Left ventricle myocardium inferior (tissue), 1 donor: Measurements from ENCODE around the gene MAML3. TPM values are rescaled to one million over a fixed set of nuclear protein-coding genes. Genes with fewer than 3 reads are reported as not detected.

Source experiments
- DNase-seq: peaks from one replicate; pipeline ENCODE4 v3.0.0-alpha.2; 2020
- H3K27ac ChIP-seq: fragments of 200-600 bp; replicated peaks from 2 replicates; pipeline ENCODE4 v1.8.0; 2021
- H3K27me3 ChIP-seq: fragments of 200-600 bp; 2 replicates; pipeline ENCODE4 v1.8.0; 2021; ENCODE audit warnings: low read depth
- H3K36me3 ChIP-seq: fragments of 200-600 bp; 2 replicates; pipeline ENCODE4 v1.8.0; 2021
- H3K4me1 ChIP-seq: fragments of 200-600 bp; 2 replicates; pipeline ENCODE4 v1.8.0; 2021
- H3K4me3 ChIP-seq: fragments of 200-600 bp; 2 replicates; pipeline ENCODE4 v1.8.0; 2021; ENCODE audit warnings: mild to moderate bottlenecking, moderate library complexity
- H3K9me3 ChIP-seq: fragments of 200-600 bp; replicated peaks from 2 replicates; pipeline ENCODE4 v1.8.0; 2021
- intact Hi-C: fragments of 100-400 bp; cut with micrococcal nuclease; formaldehyde crosslinking; loops from one replicate; pipeline ENCODE4 v1.11.0; 2022
- total RNA-seq: library from RNA; stranded (reverse); fragmentation: NEBNext Ultra II Directional; extraction: Animal tissue kit (Norgen Biotek cat#: 25700); gene quantifications from one replicate; pipeline ENCODE4 v1.2.1, GENCODE V29; 2021
- TF ChIP-seq, protein P1 (sequence below): fragments of 200-600 bp; IDR thresholded peaks from 2 replicates; pipeline ENCODE4 v1.8.0; 2021; ENCODE audit warnings: antibody characterized with exemption, mild to moderate bottlenecking, borderline replicate concordance
- donor health status: DM: no; HTN: yes; CAD: no; lungs with severe emphysema.

Gene MAML3
- total RNA-seq, 1 donor from 2014 or later, result 2.6 TPM

DNA sequence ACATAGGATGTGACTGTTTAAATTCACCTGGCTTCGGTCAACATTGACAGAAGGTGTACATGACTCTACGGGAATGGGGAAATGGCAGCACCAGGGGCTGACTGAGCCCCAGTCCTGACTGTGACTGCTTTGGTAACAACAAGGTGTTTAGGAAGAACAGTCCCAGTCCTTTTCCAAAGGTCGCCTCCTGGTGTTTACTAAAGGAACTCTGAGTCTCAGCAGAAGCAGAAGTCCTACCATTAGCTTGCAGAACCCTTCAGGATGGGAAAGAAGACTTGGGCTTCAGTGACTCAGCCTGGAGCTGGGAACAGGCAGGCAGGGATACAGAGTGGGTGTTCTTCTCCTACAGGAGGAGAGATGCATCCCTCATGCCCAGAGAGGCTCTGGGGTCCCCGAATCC lies 385.1 kb downstream of the MAML3 start:
- Histone ChIP-seq H3K36me3 (no peaks in the 10 kb centered on the region), H3K4me3 (no peak overlapping the region), H3K27ac (peak overlapping the region; percentile 9), H3K4me1 (peaks cover 44% of the 10 kb centered on the region), H3K9me3 (no peaks in the 10 kb centered on the region), H3K27me3 (no peaks in the 10 kb centered on the region)
- DNase-seq, result no peak
- intact Hi-C loops, result no loop called here
- TF ChIP-seq, protein P1, sequence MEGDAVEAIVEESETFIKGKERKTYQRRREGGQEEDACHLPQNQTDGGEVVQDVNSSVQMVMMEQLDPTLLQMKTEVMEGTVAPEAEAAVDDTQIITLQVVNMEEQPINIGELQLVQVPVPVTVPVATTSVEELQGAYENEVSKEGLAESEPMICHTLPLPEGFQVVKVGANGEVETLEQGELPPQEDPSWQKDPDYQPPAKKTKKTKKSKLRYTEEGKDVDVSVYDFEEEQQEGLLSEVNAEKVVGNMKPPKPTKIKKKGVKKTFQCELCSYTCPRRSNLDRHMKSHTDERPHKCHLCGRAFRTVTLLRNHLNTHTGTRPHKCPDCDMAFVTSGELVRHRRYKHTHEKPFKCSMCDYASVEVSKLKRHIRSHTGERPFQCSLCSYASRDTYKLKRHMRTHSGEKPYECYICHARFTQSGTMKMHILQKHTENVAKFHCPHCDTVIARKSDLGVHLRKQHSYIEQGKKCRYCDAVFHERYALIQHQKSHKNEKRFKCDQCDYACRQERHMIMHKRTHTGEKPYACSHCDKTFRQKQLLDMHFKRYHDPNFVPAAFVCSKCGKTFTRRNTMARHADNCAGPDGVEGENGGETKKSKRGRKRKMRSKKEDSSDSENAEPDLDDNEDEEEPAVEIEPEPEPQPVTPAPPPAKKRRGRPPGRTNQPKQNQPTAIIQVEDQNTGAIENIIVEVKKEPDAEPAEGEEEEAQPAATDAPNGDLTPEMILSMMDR, result peak; percentile 18

DNA sequence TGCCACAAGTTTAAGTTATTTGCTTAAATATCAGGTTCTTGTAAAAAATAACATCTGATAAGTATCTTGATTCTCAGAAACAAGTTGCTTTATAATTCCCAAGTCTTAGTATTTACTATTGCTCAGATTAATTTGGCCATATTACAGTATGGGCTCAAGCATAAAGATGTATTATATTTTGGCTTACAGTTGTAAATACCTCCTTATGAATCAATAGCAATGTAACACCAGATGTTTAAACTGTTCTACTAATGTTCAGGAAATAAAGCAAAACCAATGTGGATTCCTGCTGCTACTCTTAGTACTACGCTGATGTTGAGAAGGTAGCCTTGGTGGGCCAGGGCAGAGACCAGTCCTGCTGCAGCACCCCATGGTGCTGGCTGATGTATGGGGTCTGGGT lies 385.6 kb downstream of the MAML3 start:
- Histone ChIP-seq H3K9me3 (no peaks in the 10 kb centered on the region), H3K4me3 (no peak overlapping the region), H3K36me3 (no peaks in the 10 kb centered on the region), H3K27me3 (no peaks in the 10 kb centered on the region), H3K27ac (peak overlapping the region; percentile 9), H3K4me1 (peaks cover 44% of the 10 kb centered on the region)
- intact Hi-C loops, result no loop called here
- DNase-seq, result no peak
- TF ChIP-seq, protein P1, result no peak

DNA sequence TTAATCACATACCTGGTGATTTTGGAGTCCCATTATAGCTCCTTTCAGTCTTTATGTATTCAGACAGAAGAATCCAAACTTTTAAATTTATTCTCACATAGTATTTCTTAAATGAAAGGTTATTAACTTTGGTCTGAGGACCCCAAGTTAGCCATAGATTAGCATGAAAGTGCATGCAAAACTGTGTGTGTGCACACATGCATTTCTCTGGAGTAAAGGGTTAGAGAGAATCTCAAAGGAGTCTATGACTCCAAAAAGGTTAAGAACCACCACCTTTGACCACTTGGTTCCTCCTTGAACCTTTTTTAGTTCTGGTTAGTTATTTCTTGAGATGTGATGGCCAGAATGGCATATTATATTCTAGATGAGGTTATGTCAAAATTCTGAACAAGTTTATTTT lies 386.4 kb downstream of the MAML3 start:
- H3K4me3 ChIP-seq, result no peak overlapping the region
- peaks cover 51% of the 10 kb centered on the region for H3K4me1 ChIP-seq
- intact Hi-C loops, result no loop called here
- no peaks in the 10 kb centered on the region for H3K9me3 ChIP-seq
- TF ChIP-seq, protein P1, result no peak
- no peak overlapping the region for H3K27ac ChIP-seq
- H3K36me3 ChIP-seq, result no peaks in the 10 kb centered on the region
- no peaks in the 10 kb centered on the region for H3K27me3 ChIP-seq
- no peak for DNase-seq

DNA sequence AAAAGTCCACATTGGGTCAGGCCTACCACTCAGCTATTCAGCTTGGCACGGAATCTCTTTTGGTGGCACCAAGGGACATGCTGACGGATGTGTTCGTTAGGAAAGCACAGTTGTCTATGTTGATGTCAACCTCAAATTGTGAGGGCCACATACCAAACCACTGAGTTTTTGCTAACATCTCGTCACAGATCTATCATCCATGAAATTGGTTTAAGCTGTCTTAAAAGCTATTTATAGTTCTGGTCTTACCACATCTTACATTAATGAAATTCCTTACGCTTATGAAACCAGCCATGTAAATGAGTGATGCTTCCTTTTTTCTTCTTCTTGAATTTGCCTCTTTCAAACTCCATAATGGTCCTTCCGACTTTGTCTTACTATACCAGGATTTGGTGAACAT lies 386.8 kb downstream of the MAML3 start:
- H3K27ac ChIP-seq, result no peak overlapping the region

DNA sequence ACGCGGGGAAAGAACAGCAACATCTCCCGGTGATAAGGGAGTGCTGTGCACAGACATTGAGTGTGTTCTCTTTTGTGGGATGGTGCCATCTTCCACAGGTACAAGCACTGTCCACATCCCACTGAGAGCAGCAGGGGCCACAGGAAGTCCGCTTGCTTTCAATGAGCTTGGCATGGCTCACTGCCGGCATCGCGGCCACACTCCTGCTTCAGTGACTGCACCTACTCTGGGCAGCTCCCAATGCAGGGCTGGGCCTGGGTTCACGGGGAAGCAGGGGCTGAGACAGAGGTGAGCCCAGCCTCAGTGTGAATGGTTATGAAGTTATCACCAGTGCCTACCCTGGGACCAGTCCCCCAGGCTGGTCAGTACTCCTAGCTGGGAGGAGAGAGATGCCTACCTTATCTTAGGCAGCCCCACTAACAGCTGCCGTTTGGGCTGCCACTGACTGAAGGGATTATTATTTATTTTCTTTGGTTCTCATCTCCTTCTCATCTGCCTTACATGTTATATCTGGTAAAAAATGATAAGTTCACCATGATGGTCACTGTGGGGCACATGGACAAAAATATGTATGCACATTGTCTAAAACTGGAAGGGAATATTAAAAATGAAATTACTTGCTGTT lies 389.2 kb downstream of the MAML3 start:
- Histone ChIP-seq H3K27me3 (no peaks in the 10 kb centered on the region), H3K4me3 (peak overlapping the region; percentile 55), H3K27ac (peak overlapping the region; percentile 92), H3K4me1 (peaks cover 59% of the 10 kb centered on the region), H3K36me3 (no peaks in the 10 kb centered on the region), H3K9me3 (no peaks in the 10 kb centered on the region)
- intact Hi-C loops, result no loop called here
- no peak for DNase-seq
- TF ChIP-seq, protein P1, result no peak

More for the DNA sequence above, 386.8 kb downstream of the MAML3 start:
- H3K36me3 ChIP-seq, result no peaks in the 10 kb centered on the region
- no peak overlapping the region for H3K4me3 ChIP-seq
- peaks cover 56% of the 10 kb centered on the region for H3K4me1 ChIP-seq
- no peak for DNase-seq
- TF ChIP-seq, protein P1, result no peak
- H3K9me3 ChIP-seq, result no peaks in the 10 kb centered on the region
- intact Hi-C loops, result no loop called here
- no peaks in the 10 kb centered on the region for H3K27me3 ChIP-seq
